Mesenchymal stem cell (in vitro differentiated cells and primary cell): Measurements from ENCODE around the gene PDGFRA.
A peak's percentile ranks its signal among the peaks of the same experiment; 100 is the strongest.

ENCODE experiments used
- DNase-seq: peaks from one replicate; pipeline ENCODE4 v3.0.0-alpha.2; 2013
- H2AFZ ChIP-seq: one replicate; pipeline ENCODE4 v1.6.1; 2013; ENCODE audit warnings: low read depth, mild to moderate bottlenecking, control low read depth, inconsistent platforms, low read length, moderate library complexity
- H2AK5ac ChIP-seq: 2 replicates; pipeline ENCODE4 v1.6.1; 2013; ENCODE audit warnings: low read length, moderate library complexity, mild to moderate bottlenecking, inconsistent platforms; ENCODE audit not compliant: severe bottlenecking
- H2BK120ac ChIP-seq: one replicate; pipeline ENCODE4 v1.6.1; 2013; ENCODE audit warnings: low read depth, mild to moderate bottlenecking, inconsistent platforms, low read length, moderate library complexity
- H2BK12ac ChIP-seq, 2 experiments: one replicate each; pipeline ENCODE4 v1.6.1; 2013; ENCODE audit warnings: inconsistent platforms in 2 of 2, low read length in 2 of 2, mild to moderate bottlenecking in 2 of 2, moderate library complexity in 2 of 2, control low read depth in 1 of 2
- H2BK15ac ChIP-seq: one replicate; pipeline ENCODE4 v1.6.1; 2013; ENCODE audit warnings: mild to moderate bottlenecking, low read depth, inconsistent platforms; ENCODE audit not compliant: poor library complexity, severe bottlenecking
- H2BK5ac ChIP-seq: 2 replicates; pipeline ENCODE4 v1.6.1; 2013; ENCODE audit warnings: low read depth, mild to moderate bottlenecking, low read length, control low read depth, inconsistent platforms; ENCODE audit not compliant: poor library complexity, severe bottlenecking
- H3K14ac ChIP-seq, 2 experiments: one replicate each; pipeline ENCODE4 v1.6.1; 2013; ENCODE audit warnings: inconsistent platforms in 2 of 2, low read length in 2 of 2, control low read depth in 1 of 2, mild to moderate bottlenecking in 1 of 2, moderate library complexity in 1 of 2
- H3K18ac ChIP-seq, 2 experiments: one replicate each; pipeline ENCODE4 v1.6.1; 2013; ENCODE audit warnings: inconsistent platforms in 2 of 2, low read length in 2 of 2, control low read depth in 1 of 2, low read depth in 1 of 2, mild to moderate bottlenecking in 1 of 2
- H3K23ac ChIP-seq, 2 experiments: one replicate each; pipeline ENCODE4 v1.6.1; 2013; ENCODE audit warnings: inconsistent platforms in 2 of 2, low read length in 2 of 2, mild to moderate bottlenecking in 2 of 2, moderate library complexity in 2 of 2, control low read depth in 1 of 2
- H3K27ac ChIP-seq: 2 replicates; pipeline ENCODE4 v1.5.1; 2013; ENCODE audit warnings: mild to moderate bottlenecking, moderate library complexity, low read length, control low read depth, inconsistent platforms; ENCODE audit not compliant: poor library complexity, severe bottlenecking
- H3K27me3 ChIP-seq, 2 experiments: 2 replicates each; pipeline versions ENCODE4 v1.6.1 to v1.7.0; 2013; ENCODE audit warnings: low read length in 2 of 2, mild to moderate bottlenecking in 2 of 2, moderate library complexity in 2 of 2, control low read depth in 1 of 2, inconsistent platforms in 1 of 2; ENCODE audit not compliant: control insufficient read depth in 1 of 2, insufficient read depth in 1 of 2
- H3K36me3 ChIP-seq, 2 experiments: 2 replicates each; pipeline versions ENCODE4 v1.6.1 to v1.7.0; 2013; ENCODE audit warnings: low read length in 2 of 2, control low read depth in 1 of 2, inconsistent platforms in 1 of 2, low read depth in 1 of 2, mild to moderate bottlenecking in 1 of 2; ENCODE audit not compliant: insufficient read depth in 2 of 2, control insufficient read depth in 1 of 2
- H3K4ac ChIP-seq, 2 experiments: one replicate each; pipeline ENCODE4 v1.6.1; 2013; ENCODE audit warnings: inconsistent platforms in 2 of 2, low read length in 2 of 2, mild to moderate bottlenecking in 2 of 2, moderate library complexity in 2 of 2, control low read depth in 1 of 2, low read depth in 1 of 2
- H3K4me1 ChIP-seq: 2 replicates; pipeline ENCODE4 v1.6.1; 2013; ENCODE audit warnings: low read depth, low read length, control low read depth; ENCODE audit not compliant: control insufficient read depth, insufficient read depth
- H3K4me2 ChIP-seq: 2 replicates; pipeline ENCODE4 v1.6.1; 2013; ENCODE audit warnings: low read length, mild to moderate bottlenecking, inconsistent platforms; ENCODE audit not compliant: poor library complexity, severe bottlenecking
- H3K4me3 ChIP-seq, 2 experiments: 2 replicates each; pipeline versions ENCODE4 v1.5.1 to v1.7.0; 2013; ENCODE audit warnings: low read length in 2 of 2, mild to moderate bottlenecking in 2 of 2, control low read depth in 1 of 2, low read depth in 1 of 2; ENCODE audit not compliant: insufficient read depth in 1 of 2
- H3K79me1 ChIP-seq: replicated peaks from 2 replicates; pipeline ENCODE4 v1.6.1; 2013; ENCODE audit warnings: mild to moderate bottlenecking, control low read depth, low read length, inconsistent platforms; ENCODE audit not compliant: poor library complexity, severe bottlenecking
- H3K9ac ChIP-seq: 2 replicates; pipeline ENCODE4 v1.7.0; 2013; ENCODE audit warnings: mild to moderate bottlenecking, low read length, moderate library complexity
- H3K9me3 ChIP-seq: 2 replicates; pipeline ENCODE4 v1.7.0; 2013; ENCODE audit warnings: mild to moderate bottlenecking, low read length; ENCODE audit not compliant: control insufficient read depth
- H4K8ac ChIP-seq: one replicate; pipeline ENCODE4 v1.6.1; 2013; ENCODE audit warnings: inconsistent platforms, mild to moderate bottlenecking, low read length, moderate library complexity
- H4K91ac ChIP-seq: one replicate; pipeline ENCODE4 v1.6.1; 2013; ENCODE audit warnings: mild to moderate bottlenecking, low read length, inconsistent platforms
- WGBS: methylation state at CpG from one replicate; pipeline ENCODE4 v1.1.7; 2013; ENCODE audit warnings: mixed read lengths; 5-methylcytosine and 5-hydroxymethylcytosine counted together

PDGFRA gene

DNA sequence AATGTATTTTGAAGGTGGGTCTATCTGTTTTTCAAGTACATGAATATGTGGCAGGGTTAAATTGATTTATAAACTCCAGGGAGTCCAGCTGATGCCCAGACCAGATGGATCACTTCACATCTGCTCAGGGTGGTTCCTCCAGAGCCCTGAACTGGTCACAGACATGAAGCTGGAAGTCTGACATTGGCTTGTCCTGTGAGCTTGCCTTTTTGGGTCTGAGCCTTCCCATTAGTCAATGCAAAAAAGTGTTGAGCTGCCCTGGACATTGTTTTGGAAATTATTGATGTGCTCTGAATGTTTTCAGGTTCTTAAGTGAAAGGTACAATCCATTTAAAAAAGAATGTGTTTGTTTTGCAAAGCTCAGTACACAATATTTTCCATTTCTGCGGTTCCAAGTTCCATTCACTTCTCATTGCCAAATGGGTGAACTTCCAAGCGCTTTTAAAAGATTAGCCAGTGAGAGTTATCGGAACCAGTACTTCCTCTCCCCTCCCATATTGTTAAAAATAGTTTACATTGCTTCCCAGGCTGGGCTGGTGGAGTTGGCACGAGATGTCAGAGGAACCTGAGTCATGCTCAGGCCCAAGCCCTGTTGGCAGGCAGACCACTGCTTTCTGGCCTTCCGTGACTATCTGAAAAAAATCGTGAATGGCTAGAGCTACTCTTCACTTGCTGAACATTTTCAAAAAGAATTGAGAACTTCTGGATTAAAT is 52.1 kb downstream of the PDGFRA start:
- 79% methylated on average over 6 of the region's 6 CpGs for WGBS
- H4K91ac ChIP-seq: no peak overlapping the region
- H4K8ac ChIP-seq: peak overlapping the region; percentile 15
- H3K4me2 ChIP-seq: no peak overlapping the region
- H2BK15ac ChIP-seq: no peak overlapping the region
- H2BK5ac ChIP-seq: no peak overlapping the region
- no peak overlapping the region for H3K23ac ChIP-seq
- H3K14ac ChIP-seq: no peak overlapping the region
- H3K9ac ChIP-seq: peak overlapping the region; percentile 56
- H3K36me3 ChIP-seq: peaks cover 0 to 93% of the 10 kb centered on the region in 2 experiments
- H3K79me1 ChIP-seq: no peaks in the 10 kb centered on the region
- no peak overlapping the region for H3K27ac ChIP-seq
- no peak overlapping the region for H2BK120ac ChIP-seq
- H3K4ac ChIP-seq: no peak overlapping the region
- H2AK5ac ChIP-seq: no peak overlapping the region
- H2AFZ ChIP-seq: no peak overlapping the region
- no peak overlapping the region for H2BK12ac ChIP-seq
- H3K18ac ChIP-seq: no peak overlapping the region
- peak; percentile 82 for DNase-seq
- no peaks in the 10 kb centered on the region for H3K9me3 ChIP-seq
- peaks cover 4% of the 10 kb centered on the region for H3K4me1 ChIP-seq
- H3K27me3 ChIP-seq: no peaks in the 10 kb centered on the region
- no peak overlapping the region for H3K4me3 ChIP-seq

DNA sequence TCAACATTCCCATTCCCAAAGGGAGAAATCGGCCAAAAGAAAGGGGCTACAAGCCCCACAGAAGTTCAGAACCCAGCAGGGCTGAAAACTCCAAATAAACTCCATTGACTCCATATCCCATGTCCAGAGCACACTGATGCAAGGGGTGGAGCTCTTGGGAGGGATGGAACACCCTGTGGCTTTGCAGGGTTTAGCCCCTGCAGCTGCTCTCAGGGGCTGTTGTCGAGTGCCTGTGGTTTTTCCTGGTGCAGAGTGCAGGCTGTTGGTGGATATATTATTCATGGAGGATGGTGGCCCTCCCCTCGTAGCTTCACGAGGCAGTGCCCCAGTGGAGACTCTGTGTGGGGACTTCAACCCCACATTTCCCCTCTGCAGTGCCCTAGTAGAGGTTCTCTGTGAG is 53.7 kb downstream of the PDGFRA start:
- Histone ChIP-seq H2BK15ac (no peak overlapping the region), H3K23ac (no peak overlapping the region), H3K79me1 (no peaks in the 10 kb centered on the region), H3K4me2 (no peak overlapping the region), H3K4me1 (no peaks in the 10 kb centered on the region), H2BK120ac (no peak overlapping the region), H3K36me3 (peaks cover 3 to 93% of the 10 kb centered on the region in 2 experiments), H4K91ac (no peak overlapping the region), H4K8ac (no peak overlapping the region), H3K9me3 (no peaks in the 10 kb centered on the region), H2BK5ac (no peak overlapping the region), H2AK5ac (no peak overlapping the region), H3K14ac (no peak overlapping the region), H3K27ac (no peak overlapping the region), H3K9ac (no peak overlapping the region), H3K27me3 (no peaks in the 10 kb centered on the region), H2AFZ (no peak overlapping the region), H3K18ac (no peak overlapping the region), H2BK12ac (no peak overlapping the region), H3K4ac (no peak overlapping the region), H3K4me3 (no peak overlapping the region)
- no peak for DNase-seq
- 100% methylated on average over 4 of the region's 4 CpGs for WGBS

DNA sequence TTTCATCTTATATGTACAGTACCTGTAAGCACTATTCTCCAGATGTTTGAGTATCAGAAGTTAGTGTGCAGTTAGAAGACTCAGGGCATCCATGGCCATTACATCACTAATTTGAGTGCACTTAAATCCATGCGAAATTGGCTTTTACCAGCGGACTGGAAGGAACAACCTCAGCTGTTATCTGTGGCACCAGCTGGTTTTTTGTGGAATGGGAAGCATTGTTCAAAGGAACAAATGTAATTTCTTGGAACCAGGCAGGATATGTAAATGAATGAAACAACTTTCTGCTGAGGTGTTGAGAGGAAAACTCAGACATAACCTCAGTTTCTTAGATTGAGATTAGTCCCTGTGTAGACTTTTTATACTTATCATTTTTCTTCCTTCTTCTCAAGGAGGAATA is 60.2 kb downstream of the PDGFRA start:
- no peak for DNase-seq
- H2AK5ac ChIP-seq: no peak overlapping the region
- no peak overlapping the region for H3K9ac ChIP-seq
- H3K4me2 ChIP-seq: no peak overlapping the region
- no peak overlapping the region for H2AFZ ChIP-seq
- H3K9me3 ChIP-seq: no peaks in the 10 kb centered on the region
- no peak overlapping the region for H3K4ac ChIP-seq
- H4K8ac ChIP-seq: no peak overlapping the region
- H3K79me1 ChIP-seq: no peaks in the 10 kb centered on the region
- H3K18ac ChIP-seq: no peak overlapping the region
- no peak overlapping the region for H2BK120ac ChIP-seq
- H3K27ac ChIP-seq: no peak overlapping the region
- H3K27me3 ChIP-seq: no peaks in the 10 kb centered on the region
- no peaks in the 10 kb centered on the region for H3K4me1 ChIP-seq
- H3K23ac ChIP-seq: no peak overlapping the region
- WGBS: 93% methylated on average over 2 of the region's 2 CpGs
- H2BK15ac ChIP-seq: no peak overlapping the region
- H3K4me3 ChIP-seq: no peak overlapping the region
- no peak overlapping the region for H2BK5ac ChIP-seq
- peaks cover 3 to 97% of the 10 kb centered on the region in 2 experiments for H3K36me3 ChIP-seq
- no peak overlapping the region for H3K14ac ChIP-seq
- no peak overlapping the region for H4K91ac ChIP-seq
- no peak overlapping the region for H2BK12ac ChIP-seq

DNA sequence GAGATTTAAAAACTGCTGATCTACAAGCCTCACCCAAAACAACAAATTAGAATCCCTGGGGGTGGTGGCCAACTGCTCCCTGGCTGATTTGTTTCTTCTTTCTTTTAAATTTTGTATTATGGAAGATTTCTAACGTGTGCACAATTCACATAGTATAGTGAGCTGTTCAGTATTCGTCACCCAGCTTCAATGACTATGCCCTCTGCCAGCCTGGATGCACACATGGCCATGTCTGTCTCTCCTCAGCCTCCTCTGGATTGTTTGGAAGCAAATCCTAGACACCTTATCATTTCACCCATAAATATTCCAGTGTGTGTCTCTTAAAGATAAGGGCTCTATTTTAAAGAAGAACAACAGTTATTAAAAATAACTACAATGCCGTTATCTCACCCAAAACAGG is 61.9 kb downstream of the PDGFRA start:
- no peak for DNase-seq
- Histone ChIP-seq H3K4me1 (no peaks in the 10 kb centered on the region), H3K4me2 (no peak overlapping the region), H2BK12ac (no peak overlapping the region), H2AFZ (no peak overlapping the region), H2BK120ac (no peak overlapping the region), H3K9me3 (no peaks in the 10 kb centered on the region), H3K4me3 (no peak overlapping the region), H2AK5ac (no peak overlapping the region), H3K36me3 (peaks cover 3 to 98% of the 10 kb centered on the region in 2 experiments), H3K27me3 (no peaks in the 10 kb centered on the region), H3K14ac (no peak overlapping the region), H4K91ac (no peak overlapping the region), H2BK15ac (no peak overlapping the region), H3K23ac (no peak overlapping the region), H2BK5ac (no peak overlapping the region), H3K27ac (no peak overlapping the region), H4K8ac (no peak overlapping the region), H3K18ac (no peak overlapping the region), H3K4ac (no peak overlapping the region), H3K9ac (no peak overlapping the region), H3K79me1 (no peaks in the 10 kb centered on the region)
- 93% methylated on average over 3 of the region's 3 CpGs for WGBS
